Suprapubic skin (tissue), 4 donors: ENCODE results near the gene CLCN2. TPM values are rescaled to one million over a fixed set of nuclear protein-coding genes. Genes with fewer than 3 reads are reported as not detected.

Experiments
- DNase-seq, 2 donors: peaks; one replicate each; pipeline ENCODE4 v3.0.0-alpha.2; 2019; ENCODE audit warnings: low spot score in 2 of 2
- H3K27ac ChIP-seq: fragments of 200-600 bp; sonication (generic); one replicate; pipeline ENCODE4 v1.5.1; 2019
- H3K27me3 ChIP-seq: fragments of 200-600 bp; sonication (generic); one replicate; pipeline ENCODE4 v1.5.1; 2019
- H3K36me3 ChIP-seq: fragments of 200-600 bp; sonication (generic); one replicate; pipeline ENCODE4 v1.5.1; 2019
- H3K4me1 ChIP-seq: fragments of 200-600 bp; sonication (generic); one replicate; pipeline ENCODE4 v1.5.1; 2019
- H3K4me3 ChIP-seq: fragments of 200-600 bp; sonication (generic); one replicate; pipeline ENCODE4 v1.5.1; 2019; ENCODE audit warnings: mild to moderate bottlenecking
- H3K9me3 ChIP-seq: fragments of 200-600 bp; sonication (generic); one replicate; pipeline ENCODE4 v1.5.1; 2019
- EP300 ChIP-seq: sonication (generic); formaldehyde crosslinking; IDR thresholded peaks from one replicate; pipeline ENCODE4 v1.6.1; 2017; ENCODE audit warnings: antibody characterized with exemption
- POLR2A ChIP-seq, 2 donors: fragments of 450-650 bp; IDR thresholded peaks; one replicate each; pipeline ENCODE4 v1.6.1; 2017; ENCODE audit warnings: antibody characterized with exemption in 2 of 2, mild to moderate bottlenecking in 2 of 2, moderate library complexity in 2 of 2
- POLR2AphosphoS5 ChIP-seq, 3 donors: sonication (generic); formaldehyde crosslinking; IDR thresholded peaks; one replicate each; pipeline ENCODE4 v1.6.1; 2017; ENCODE audit warnings: antibody characterized with exemption in 3 of 3
- WGBS: methylation state at CpG from one replicate; pipeline ENCODE4 v1.1.5; 2018; 5-methylcytosine and 5-hydroxymethylcytosine counted together
- total RNA-seq, 4 donors: library from RNA; depleted of rRNA; stranded (reverse); fragments of >200 nt; gene quantifications; one replicate each; pipeline ENCODE4 v1.1.0, GENCODE V29; 2016
- TF ChIP-seq, protein P1 (sequence below), 2 donors: fragments of 200-600 bp in 1 of 2; fragments of 450-650 bp in 1 of 2; sonication (generic) in 1 of 2; IDR thresholded peaks; one replicate each; pipeline ENCODE4 v1.5.1; 2016 to 2019; ENCODE audit warnings: antibody characterized with exemption in 2 of 2, mild to moderate bottlenecking in 1 of 2, moderate library complexity in 1 of 2

CLCN2 gene
- total RNA-seq, 4 donors from 2014 or later, result 2.1 to 7.9 (median 3.5) TPM

DNA sequence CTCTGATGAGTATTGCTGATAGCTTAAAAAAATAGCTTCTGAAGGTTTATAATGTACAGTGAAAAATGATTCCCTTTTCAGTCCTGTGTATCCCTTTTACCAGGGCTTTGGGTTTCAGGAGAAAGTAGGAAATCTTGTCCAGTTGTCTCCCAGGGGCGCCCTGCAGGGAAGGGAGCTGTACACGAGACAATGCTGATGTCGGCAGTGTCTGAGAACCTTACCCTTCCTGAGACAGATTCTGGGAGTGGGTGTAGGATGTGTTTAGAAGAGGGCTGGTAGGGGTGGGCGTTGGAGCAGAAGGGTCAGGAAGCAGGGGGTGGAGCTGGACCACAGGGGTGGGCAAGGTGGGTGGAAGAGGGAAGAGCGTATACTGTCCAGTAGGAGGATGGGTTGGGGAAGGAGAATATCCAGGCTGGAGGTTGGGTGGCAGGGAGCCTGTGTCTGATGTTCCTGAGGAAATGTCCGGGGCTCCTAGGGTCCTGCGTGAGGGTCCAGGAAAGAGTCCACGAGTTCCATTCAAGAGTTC lies 11.0 kb upstream of the CLCN2 start:
- TF ChIP-seq EP300 (no peak), POLR2AphosphoS5 (IDR thresholded peaks at IDR 0.05) (no peak), POLR2A (IDR thresholded peaks at IDR 0.05) (no peak)
- TF ChIP-seq, protein P1, sequence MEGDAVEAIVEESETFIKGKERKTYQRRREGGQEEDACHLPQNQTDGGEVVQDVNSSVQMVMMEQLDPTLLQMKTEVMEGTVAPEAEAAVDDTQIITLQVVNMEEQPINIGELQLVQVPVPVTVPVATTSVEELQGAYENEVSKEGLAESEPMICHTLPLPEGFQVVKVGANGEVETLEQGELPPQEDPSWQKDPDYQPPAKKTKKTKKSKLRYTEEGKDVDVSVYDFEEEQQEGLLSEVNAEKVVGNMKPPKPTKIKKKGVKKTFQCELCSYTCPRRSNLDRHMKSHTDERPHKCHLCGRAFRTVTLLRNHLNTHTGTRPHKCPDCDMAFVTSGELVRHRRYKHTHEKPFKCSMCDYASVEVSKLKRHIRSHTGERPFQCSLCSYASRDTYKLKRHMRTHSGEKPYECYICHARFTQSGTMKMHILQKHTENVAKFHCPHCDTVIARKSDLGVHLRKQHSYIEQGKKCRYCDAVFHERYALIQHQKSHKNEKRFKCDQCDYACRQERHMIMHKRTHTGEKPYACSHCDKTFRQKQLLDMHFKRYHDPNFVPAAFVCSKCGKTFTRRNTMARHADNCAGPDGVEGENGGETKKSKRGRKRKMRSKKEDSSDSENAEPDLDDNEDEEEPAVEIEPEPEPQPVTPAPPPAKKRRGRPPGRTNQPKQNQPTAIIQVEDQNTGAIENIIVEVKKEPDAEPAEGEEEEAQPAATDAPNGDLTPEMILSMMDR (IDR thresholded peaks at IDR 0.05), result no peak
- Histone ChIP-seq H3K27me3 (no peaks in the 10 kb centered on the region), H3K9me3 (no peaks in the 10 kb centered on the region), H3K4me1 (peaks cover 32% of the 10 kb centered on the region), H3K36me3 (peaks cover 12% of the 10 kb centered on the region), H3K4me3 (no peak overlapping the region), H3K27ac (no peak overlapping the region)
- DNase-seq, result peak in 1 of 2 donors; percentile 53
- WGBS, result 65% methylated on average over 8 of the region's 8 CpGs

- TF ChIP-seq, protein P1 (IDR thresholded peaks at IDR 0.05), result peak; percentile 78 to 96
- no peak for TF ChIP-seq POLR2AphosphoS5 (IDR thresholded peaks at IDR 0.05)
- 59% methylated on average over 5 of the region's 5 CpGs for WGBS
These were observed 10.2 kb upstream of the CLCN2 start for GRCh38 chr3:184371570-184372018.

DNA sequence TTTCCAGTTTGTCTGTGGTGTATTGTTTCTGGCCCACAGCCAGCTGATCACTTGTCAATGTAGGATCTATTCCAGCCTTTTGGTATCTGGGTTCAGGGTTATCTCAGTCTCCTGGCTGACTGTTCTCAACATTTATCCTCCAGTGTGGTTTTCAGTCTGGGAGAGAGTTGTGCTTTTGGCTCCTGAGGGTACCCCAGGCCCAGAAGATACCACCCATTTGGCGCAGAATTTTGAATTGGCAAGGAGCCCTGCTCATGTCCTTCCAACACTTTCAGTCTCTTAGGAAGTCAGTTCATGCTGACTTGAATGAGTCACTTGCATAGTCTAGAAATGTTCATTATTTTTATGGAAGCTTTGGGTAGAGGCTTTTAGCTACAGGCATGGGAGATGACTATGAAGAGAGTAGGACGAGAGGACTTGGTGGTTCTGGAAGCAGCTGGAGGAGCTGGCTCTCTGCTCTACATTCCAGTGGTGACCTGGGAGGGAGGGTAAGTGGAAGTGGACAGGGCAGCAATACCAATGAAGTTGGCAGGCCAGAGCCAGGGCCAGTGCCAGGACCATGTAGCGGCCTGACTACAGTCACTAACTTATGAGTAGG lies 7.3 kb upstream of the CLCN2 start:
- Histone ChIP-seq H3K9me3 (no peaks in the 10 kb centered on the region), H3K27ac (no peak overlapping the region), H3K4me1 (peaks cover 42% of the 10 kb centered on the region), H3K27me3 (no peaks in the 10 kb centered on the region), H3K36me3 (peaks cover 17% of the 10 kb centered on the region), H3K4me3 (no peak overlapping the region)
- 39% methylated on average over 3 of the region's 3 CpGs for WGBS
- TF ChIP-seq POLR2AphosphoS5 (IDR thresholded peaks at IDR 0.05) (no peak), EP300 (no peak), POLR2A (IDR thresholded peaks at IDR 0.05) (no peak)
- TF ChIP-seq, protein P1 (IDR thresholded peaks at IDR 0.05), result no peak
- DNase-seq, result no peak

More at GRCh38 chr3:184371570-184372018, 10.2 kb upstream of the CLCN2 start:
- peak; percentile 81 to 85 for DNase-seq
- Histone ChIP-seq H3K4me3 (no peak overlapping the region), H3K27me3 (no peaks in the 10 kb centered on the region), H3K4me1 (peaks cover 32% of the 10 kb centered on the region), H3K9me3 (no peaks in the 10 kb centered on the region), H3K36me3 (peaks cover 12% of the 10 kb centered on the region), H3K27ac (no peak overlapping the region)

GRCh38 chr3:184368116-184368515 lies 6.7 kb upstream of the CLCN2 start:
- H3K27ac ChIP-seq, result no peak overlapping the region

More at GRCh38 chr3:184368116-184368515, 6.7 kb upstream of the CLCN2 start:
- 76% methylated on average over 9 of the region's 9 CpGs for WGBS
- Histone ChIP-seq H3K27me3 (no peaks in the 10 kb centered on the region), H3K9me3 (no peaks in the 10 kb centered on the region), H3K4me3 (no peak overlapping the region), H3K4me1 (peaks cover 42% of the 10 kb centered on the region), H3K36me3 (peaks cover 17% of the 10 kb centered on the region)
- peak in 1 of 2 donors; percentile 61 for DNase-seq
- TF ChIP-seq, protein P1 (IDR thresholded peaks at IDR 0.05), result no peak
- TF ChIP-seq POLR2A (IDR thresholded peaks at IDR 0.05) (no peak), EP300 (no peak), POLR2AphosphoS5 (IDR thresholded peaks at IDR 0.05) (no peak)
